K562 (cell line): Measurements from ENCODE around the gene ZCCHC3. TPM values are rescaled to one million over a fixed set of nuclear protein-coding genes. Genes with fewer than 3 reads are reported as not detected.

Experiments used
- ARID2 ChIP-seq: fragments of 450-650 bp; IDR thresholded peaks from 2 replicates; pipeline ENCODE4 v1.6.1; 2017; ENCODE audit warnings: antibody characterized with exemption, mild to moderate bottlenecking
- C11orf30 ChIP-seq: fragments of 450-650 bp; IDR thresholded peaks from 2 replicates; pipeline ENCODE4 v1.6.1; 2016; ENCODE audit warnings: low read depth, mild to moderate bottlenecking
- FOXA3 ChIP-seq, 2 experiments: fragments of 450-650 bp in 1 of 2; sonication (generic) in 1 of 2; formaldehyde crosslinking; IDR thresholded peaks in 1 of 2; conservative IDR thresholded peaks in 1 of 2; 2 replicates each; pipeline versions ENCODE4 v1.4.0 to v1.8.0; 2020 to 2022; ENCODE audit warnings: mild to moderate bottlenecking in 2 of 2, missing genetic modification reagents in 1 of 2
- GABPB1 ChIP-seq: sonication (generic); formaldehyde crosslinking; IDR thresholded peaks from 2 replicates; pipeline ENCODE4 v1.8.0; 2022; ENCODE audit warnings: mild to moderate bottlenecking, missing genetic modification reagents
- MEIS2 ChIP-seq: fragments of 450-650 bp; IDR thresholded peaks from 2 replicates; pipeline ENCODE4 v1.6.1; 2014; ENCODE audit warnings: mild to moderate bottlenecking; ENCODE audit not compliant: partially characterized antibody
- PHB2 ChIP-seq: fragments of 450-650 bp; IDR thresholded peaks from 2 replicates; pipeline ENCODE4 v1.6.1; 2017; ENCODE audit warnings: low read depth
- PRMT5 ChIP-seq: sonication (generic); formaldehyde crosslinking; IDR thresholded peaks from 2 replicates; pipeline ENCODE4 v1.5.0; 2020; ENCODE audit warnings: missing genetic modification reagents
- PTRF ChIP-seq: fragments of 450-650 bp; IDR thresholded peaks from 2 replicates; pipeline ENCODE4 v1.6.1; 2016; ENCODE audit warnings: mild to moderate bottlenecking, missing genetic modification characterization, missing compliant biosample characterization
- U2AF1 ChIP-seq: fragments of 200-400 bp; formaldehyde crosslinking; optimal IDR thresholded peaks from 2 replicates; pipeline ENCODE3; 2017; ENCODE audit warnings: mild to moderate bottlenecking, low read depth, low read length, moderate library complexity
- ZC3H8 ChIP-seq: fragments of 450-650 bp; IDR thresholded peaks from 2 replicates; pipeline ENCODE4 v1.6.1; 2017
- ZNF165 ChIP-seq: fragments of 250-450 bp; sonication (Bioruptor Pico); IDR thresholded peaks from 2 replicates; pipeline ENCODE4 v1.4.0; 2020; ENCODE audit warnings: borderline replicate concordance
- ZNF41 ChIP-seq: fragments of 250-450 bp; sonication (Bioruptor Pico); conservative IDR thresholded peaks from 2 replicates; pipeline ENCODE4 v1.4.0; 2020; ENCODE audit warnings: mild to moderate bottlenecking
- polyA plus RNA-seq, 8 experiments: library from polyadenylated mRNA; depleted of rRNA in 4 of 8; stranded (reverse) in 5 of 8; unstranded in 3 of 8; fragments of >200 nt; fragmentation: Nextera tagmentation in 2 of 8; fragmentation: Illumina TruSeq in 1 of 8; extraction: Ambion mirVana in 2 of 8; extraction: Trizol in 1 of 8; gene quantifications; 2 replicates each; pipeline versions ENCODE4 v1.2.1 to v1.2.3, GENCODE V29; 2011 to 2014; ENCODE audit warnings: inconsistent platforms in 1 of 8, missing spikeins in 1 of 8
- total RNA-seq, 7 experiments: library from RNA; depleted of rRNA in 6 of 7; stranded (reverse); fragments of >200 nt in 6 of 7; fragmentation: Illumina TruSeq in 2 of 7; extraction: Trizol in 2 of 7; gene quantifications; 2 replicates each; pipeline versions ENCODE4 v1.2.1 to v1.2.3, GENCODE V29; 2011 to 2021; ENCODE audit warnings: low replicate concordance in 1 of 7
- TF ChIP-seq, protein P1 (sequence below): fragments of 200-800 bp; sonication (Bioruptor generic); IDR thresholded peaks from 2 replicates; pipeline ENCODE4 v1.6.1; 2016; ENCODE audit warnings: missing genetic modification characterization, missing compliant biosample characterization
- TF ChIP-seq, protein P2 (sequence below), 2 experiments: fragments of 250-450 bp in 1 of 2; fragments of 450-650 bp in 1 of 2; sonication (Bioruptor Pico) in 1 of 2; IDR thresholded peaks; 2 replicates each; pipeline versions ENCODE4 v1.6.1 to v1.8.0; 2016 to 2021; ENCODE audit warnings: mild to moderate bottlenecking in 2 of 2, moderate library complexity in 2 of 2, missing compliant biosample characterization in 1 of 2, missing genetic modification characterization in 1 of 2
- TF ChIP-seq, protein P3 (sequence below): fragments of 450-650 bp; formaldehyde crosslinking; IDR thresholded peaks from 2 replicates; pipeline ENCODE4 v1.4.0; 2020; ENCODE audit warnings: mild to moderate bottlenecking, moderate library complexity
- TF ChIP-seq, protein P4 (sequence below): sonication (generic); formaldehyde crosslinking; IDR thresholded peaks from 2 replicates; pipeline ENCODE4 v1.5.0; 2020; ENCODE audit warnings: missing genetic modification reagents
- TF ChIP-seq, protein P5 (sequence below), 3 experiments: fragments of 200-800 bp in 1 of 3; sonication (Bioruptor generic) in 1 of 3; sonication (generic) in 1 of 3; formaldehyde crosslinking in 1 of 3; IDR thresholded peaks; 2 replicates each; pipeline versions ENCODE4 v1.6.1 to v1.8.0; 2016 to 2022; ENCODE audit warnings: mild to moderate bottlenecking in 2 of 3, missing compliant biosample characterization in 2 of 3, missing genetic modification characterization in 2 of 3, missing genetic modification reagents in 1 of 3

Gene ZCCHC3
- total and polyA plus RNA-seq, 9 of the 15 experiments (the other 6 are each of a cell fraction or from before 2014, with no cell fraction given): 2.8 to 23.3 (median 16.5) TPM

DNA sequence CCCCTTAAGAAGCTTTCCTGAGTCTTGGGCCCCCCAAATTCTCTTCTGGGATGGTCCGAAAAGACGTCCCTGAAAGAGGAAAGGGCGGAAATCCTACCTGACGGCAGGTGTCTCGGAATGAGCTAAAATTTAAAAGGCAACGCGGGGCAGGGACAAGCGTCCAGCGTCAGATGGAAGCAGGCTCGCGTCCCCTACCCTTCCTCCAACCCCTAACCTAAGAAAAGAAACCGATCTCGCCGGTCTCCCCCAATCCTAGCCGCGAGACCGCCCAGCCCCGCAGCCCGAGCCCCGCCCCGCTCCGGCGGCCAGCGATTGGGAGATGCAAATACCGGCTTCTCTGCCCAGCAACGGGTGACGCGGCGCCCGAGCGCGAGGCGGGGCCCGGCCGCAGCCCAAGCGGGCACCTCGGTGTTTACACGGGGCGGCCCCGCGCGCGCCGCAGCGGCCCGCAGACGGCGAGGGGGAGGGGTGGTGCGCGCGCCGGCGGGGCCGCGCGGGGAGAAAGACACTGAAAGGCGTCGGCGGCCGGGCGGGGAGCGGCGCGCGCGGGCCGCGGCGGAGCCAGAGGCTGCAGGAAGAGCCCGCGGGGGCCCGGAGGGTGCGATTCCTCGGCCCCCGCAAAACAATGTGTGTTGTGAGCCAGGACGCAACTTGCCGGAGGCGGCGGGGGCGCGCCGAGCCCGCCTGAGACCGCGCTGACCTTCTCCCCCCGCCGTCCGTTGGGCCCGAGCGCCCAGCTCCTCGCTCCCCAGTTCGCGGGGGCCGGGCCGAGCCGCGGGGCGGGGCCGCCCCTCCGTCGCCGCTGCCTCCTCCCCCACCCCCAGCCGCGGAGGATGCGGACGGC is 27.9 kb downstream of the ZCCHC3 start, which contains the start of gene SOX12 (continued):
- TF ChIP-seq ZNF41 (CRISPR knock-in tag) (no peak), U2AF1 (no peak), C11orf30 (no peak), ARID2 (no peak), ZNF165 (CRISPR knock-in tag) (no peak), GABPB1 (CRISPR knock-in tag) (0 out of 2 replicates have a peak, but pooled peaks have one; percentile 11), FOXA3 (CRISPR knock-in tag; conservative IDR thresholded peaks at IDR 0.05 in 1 of 2, IDR thresholded peaks at IDR 0.05 in 1 of 2) (peak; percentile 69 to 92), PHB2 (no peak), PTRF (tag) (no peak), MEIS2 (no peak), PRMT5 (no peak), ZC3H8 (no peak)
- TF ChIP-seq, protein P1, sequence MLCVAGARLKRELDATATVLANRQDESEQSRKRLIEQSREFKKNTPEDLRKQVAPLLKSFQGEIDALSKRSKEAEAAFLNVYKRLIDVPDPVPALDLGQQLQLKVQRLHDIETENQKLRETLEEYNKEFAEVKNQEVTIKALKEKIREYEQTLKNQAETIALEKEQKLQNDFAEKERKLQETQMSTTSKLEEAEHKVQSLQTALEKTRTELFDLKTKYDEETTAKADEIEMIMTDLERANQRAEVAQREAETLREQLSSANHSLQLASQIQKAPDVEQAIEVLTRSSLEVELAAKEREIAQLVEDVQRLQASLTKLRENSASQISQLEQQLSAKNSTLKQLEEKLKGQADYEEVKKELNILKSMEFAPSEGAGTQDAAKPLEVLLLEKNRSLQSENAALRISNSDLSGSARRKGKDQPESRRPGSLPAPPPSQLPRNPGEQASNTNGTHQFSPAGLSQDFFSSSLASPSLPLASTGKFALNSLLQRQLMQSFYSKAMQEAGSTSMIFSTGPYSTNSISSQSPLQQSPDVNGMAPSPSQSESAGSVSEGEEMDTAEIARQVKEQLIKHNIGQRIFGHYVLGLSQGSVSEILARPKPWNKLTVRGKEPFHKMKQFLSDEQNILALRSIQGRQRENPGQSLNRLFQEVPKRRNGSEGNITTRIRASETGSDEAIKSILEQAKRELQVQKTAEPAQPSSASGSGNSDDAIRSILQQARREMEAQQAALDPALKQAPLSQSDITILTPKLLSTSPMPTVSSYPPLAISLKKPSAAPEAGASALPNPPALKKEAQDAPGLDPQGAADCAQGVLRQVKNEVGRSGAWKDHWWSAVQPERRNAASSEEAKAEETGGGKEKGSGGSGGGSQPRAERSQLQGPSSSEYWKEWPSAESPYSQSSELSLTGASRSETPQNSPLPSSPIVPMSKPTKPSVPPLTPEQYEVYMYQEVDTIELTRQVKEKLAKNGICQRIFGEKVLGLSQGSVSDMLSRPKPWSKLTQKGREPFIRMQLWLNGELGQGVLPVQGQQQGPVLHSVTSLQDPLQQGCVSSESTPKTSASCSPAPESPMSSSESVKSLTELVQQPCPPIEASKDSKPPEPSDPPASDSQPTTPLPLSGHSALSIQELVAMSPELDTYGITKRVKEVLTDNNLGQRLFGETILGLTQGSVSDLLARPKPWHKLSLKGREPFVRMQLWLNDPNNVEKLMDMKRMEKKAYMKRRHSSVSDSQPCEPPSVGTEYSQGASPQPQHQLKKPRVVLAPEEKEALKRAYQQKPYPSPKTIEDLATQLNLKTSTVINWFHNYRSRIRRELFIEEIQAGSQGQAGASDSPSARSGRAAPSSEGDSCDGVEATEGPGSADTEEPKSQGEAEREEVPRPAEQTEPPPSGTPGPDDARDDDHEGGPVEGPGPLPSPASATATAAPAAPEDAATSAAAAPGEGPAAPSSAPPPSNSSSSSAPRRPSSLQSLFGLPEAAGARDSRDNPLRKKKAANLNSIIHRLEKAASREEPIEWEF (CRISPR knock-in tag): 0 out of 2 replicates have a peak, but pooled peaks have one; percentile 22
- TF ChIP-seq, protein P2, sequence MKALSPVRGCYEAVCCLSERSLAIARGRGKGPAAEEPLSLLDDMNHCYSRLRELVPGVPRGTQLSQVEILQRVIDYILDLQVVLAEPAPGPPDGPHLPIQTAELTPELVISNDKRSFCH (CRISPR knock-in tag; IDR thresholded peaks at IDR 0.05): no peak
- TF ChIP-seq, protein P2 (tag; IDR thresholded peaks at IDR 0.05): no peak
- TF ChIP-seq, protein P3, sequence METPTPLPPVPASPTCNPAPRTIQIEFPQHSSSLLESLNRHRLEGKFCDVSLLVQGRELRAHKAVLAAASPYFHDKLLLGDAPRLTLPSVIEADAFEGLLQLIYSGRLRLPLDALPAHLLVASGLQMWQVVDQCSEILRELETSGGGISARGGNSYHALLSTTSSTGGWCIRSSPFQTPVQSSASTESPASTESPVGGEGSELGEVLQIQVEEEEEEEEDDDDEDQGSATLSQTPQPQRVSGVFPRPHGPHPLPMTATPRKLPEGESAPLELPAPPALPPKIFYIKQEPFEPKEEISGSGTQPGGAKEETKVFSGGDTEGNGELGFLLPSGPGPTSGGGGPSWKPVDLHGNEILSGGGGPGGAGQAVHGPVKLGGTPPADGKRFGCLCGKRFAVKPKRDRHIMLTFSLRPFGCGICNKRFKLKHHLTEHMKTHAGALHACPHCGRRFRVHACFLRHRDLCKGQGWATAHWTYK (CRISPR knock-in tag): no peak
- TF ChIP-seq, protein P4, sequence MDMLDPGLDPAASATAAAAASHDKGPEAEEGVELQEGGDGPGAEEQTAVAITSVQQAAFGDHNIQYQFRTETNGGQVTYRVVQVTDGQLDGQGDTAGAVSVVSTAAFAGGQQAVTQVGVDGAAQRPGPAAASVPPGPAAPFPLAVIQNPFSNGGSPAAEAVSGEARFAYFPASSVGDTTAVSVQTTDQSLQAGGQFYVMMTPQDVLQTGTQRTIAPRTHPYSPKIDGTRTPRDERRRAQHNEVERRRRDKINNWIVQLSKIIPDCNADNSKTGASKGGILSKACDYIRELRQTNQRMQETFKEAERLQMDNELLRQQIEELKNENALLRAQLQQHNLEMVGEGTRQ (CRISPR knock-in tag): no peak
- TF ChIP-seq, protein P5, sequence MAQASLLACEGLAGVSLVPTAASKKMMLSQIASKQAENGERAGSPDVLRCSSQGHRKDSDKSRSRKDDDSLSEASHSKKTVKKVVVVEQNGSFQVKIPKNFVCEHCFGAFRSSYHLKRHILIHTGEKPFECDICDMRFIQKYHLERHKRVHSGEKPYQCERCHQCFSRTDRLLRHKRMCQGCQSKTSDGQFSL (CRISPR knock-in tag; IDR thresholded peaks at IDR 0.05): peak; percentile 75
- TF ChIP-seq, protein P5 (tag; IDR thresholded peaks at IDR 0.05): 0 out of 4 replicates have a peak, but pooled peaks of 1 of the 2 experiments have one; percentile 56
